ENCODE data around the gene TSPAN16. TPM values are rescaled to one million over a fixed set of nuclear protein-coding genes. Genes with fewer than 3 reads are reported as not detected.
"Not testable (repeated sequence)": the region's sequence is repeated elsewhere in the genome, so short reads cannot be mapped to it uniquely, and the experiment has no call there.

TSPAN16 gene
- total RNA-seq, 4 donors from 2014 or later, result not detected

DNA sequence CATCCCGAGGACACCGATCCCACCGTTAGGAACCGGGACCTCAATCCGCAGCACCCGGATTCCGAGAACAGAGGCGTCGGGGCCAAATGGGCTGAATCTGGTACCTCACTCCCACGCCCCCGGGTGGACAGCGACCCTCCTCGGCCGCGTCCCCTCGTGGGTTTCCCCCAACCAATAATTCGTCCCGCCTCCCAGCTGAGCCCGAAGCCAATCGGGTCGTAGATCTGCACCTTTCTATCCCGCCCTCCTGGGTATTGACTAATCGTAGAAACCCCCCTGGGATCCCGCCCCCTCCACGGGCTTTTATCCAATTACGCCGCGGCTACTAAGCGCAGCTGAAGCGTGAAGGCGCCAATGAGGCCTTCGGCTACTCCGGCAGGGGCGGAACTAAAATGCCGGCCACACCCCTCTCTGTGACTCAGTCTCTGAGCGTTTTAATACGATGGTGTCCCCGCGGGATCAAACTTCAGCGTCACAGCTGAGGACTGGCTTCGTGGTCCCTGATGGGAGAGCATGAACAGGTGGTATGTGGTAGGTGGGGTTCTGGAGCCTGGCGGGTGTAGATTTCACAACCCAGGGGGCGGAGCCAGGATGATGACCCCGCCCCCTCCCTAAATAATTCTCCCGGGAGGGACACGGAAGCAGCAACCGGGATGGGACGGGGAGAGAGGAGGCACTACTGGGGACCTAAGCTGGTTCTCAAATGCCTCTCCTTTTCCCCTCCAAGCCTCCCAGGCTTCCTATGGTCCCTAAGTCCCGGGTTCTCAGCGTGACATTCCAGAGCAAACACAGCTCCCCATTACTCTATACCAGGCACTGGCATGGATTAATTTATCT lies 50.4 kb downstream of the TSPAN16 start, which contains the start of the genes CCDC159 and TMEM205:
Gene CCDC159 (plus strand): TSS at position 416 of the 837 bp plus-strand sequence. CDS start 88 bp downstream, at position 504.
Gene TMEM205 (minus strand): TSS at position 165 of the 837 bp plus-strand sequence. CDS start 649 bp downstream, outside the sequence.
- peak; percentile 97 for ATAC-seq
- Histone ChIP-seq H3K27ac (peak within 1 kb of the TSS; percentile 83 to 96 (median 90)), H3K36me3 (peaks cover 0 to 32% of the 10 kb centered on the region in 2 donors), H3K9me3 (peaks cover 0 to 8% (median 0%) of the 10 kb centered on the region in 3 donors), H3K4me3 (peak within 1 kb of the TSS; percentile 74), H3K27me3 (no peaks in the 10 kb centered on the region), H3K4me1 (peaks cover 0 to 45% (median 21%) of the 10 kb centered on the region in 3 donors)
- 0 to 3% methylated on average over 6 to 11 of the region's 50 CpGs for WGBS, 2 donors (ENCODE audit: low coverage in 1 of 2)
- TF ChIP-seq POLR2A (IDR thresholded peaks at IDR 0.05), result peak; percentile 47 to 75
- peak; percentile 86 for TF ChIP-seq POLR2AphosphoS5 (IDR thresholded peaks at IDR 0.05)
- TF ChIP-seq, protein P1, sequence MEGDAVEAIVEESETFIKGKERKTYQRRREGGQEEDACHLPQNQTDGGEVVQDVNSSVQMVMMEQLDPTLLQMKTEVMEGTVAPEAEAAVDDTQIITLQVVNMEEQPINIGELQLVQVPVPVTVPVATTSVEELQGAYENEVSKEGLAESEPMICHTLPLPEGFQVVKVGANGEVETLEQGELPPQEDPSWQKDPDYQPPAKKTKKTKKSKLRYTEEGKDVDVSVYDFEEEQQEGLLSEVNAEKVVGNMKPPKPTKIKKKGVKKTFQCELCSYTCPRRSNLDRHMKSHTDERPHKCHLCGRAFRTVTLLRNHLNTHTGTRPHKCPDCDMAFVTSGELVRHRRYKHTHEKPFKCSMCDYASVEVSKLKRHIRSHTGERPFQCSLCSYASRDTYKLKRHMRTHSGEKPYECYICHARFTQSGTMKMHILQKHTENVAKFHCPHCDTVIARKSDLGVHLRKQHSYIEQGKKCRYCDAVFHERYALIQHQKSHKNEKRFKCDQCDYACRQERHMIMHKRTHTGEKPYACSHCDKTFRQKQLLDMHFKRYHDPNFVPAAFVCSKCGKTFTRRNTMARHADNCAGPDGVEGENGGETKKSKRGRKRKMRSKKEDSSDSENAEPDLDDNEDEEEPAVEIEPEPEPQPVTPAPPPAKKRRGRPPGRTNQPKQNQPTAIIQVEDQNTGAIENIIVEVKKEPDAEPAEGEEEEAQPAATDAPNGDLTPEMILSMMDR (IDR thresholded peaks at IDR 0.05), result no peak

DNA sequence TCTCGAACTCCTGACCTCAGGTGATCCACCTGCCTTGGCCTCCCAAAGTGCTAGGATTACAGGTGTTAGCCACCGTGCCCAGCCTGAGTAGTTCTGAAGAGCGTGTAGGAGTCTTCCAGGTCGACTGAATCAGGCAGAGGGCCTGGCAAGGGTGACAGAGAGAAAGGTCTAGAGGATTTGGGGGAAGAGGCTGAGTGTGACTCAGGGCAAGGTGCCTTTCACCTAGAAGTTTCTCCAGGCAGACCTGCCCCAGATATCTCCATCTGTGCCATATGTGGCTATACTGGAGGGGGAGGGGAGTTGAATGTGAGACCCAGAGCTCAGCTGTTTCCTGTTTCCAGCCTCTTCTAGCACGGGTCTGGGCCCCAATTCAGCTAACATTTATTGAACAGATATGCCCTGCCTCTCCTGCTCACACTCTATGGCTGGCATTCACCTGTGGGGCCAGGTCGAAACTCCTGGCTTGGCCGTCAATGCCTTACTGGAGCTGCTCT lies 51.6 kb downstream of the TSPAN16 start:
- peaks cover 0 to 44% (median 21%) of the 10 kb centered on the region in 3 donors for H3K4me1 ChIP-seq
- ATAC-seq, result no peak
- H3K27ac ChIP-seq, result peak overlapping the region in 3 of 4 donors; percentile 83 to 96 (median 92)
- no peaks in the 10 kb centered on the region for H3K27me3 ChIP-seq
- H3K36me3 ChIP-seq, result peaks cover 0 to 19% of the 10 kb centered on the region in 2 donors
- H3K9me3 ChIP-seq, result peaks cover 0 to 8% (median 0%) of the 10 kb centered on the region in 3 donors
- TF ChIP-seq, protein P1 (IDR thresholded peaks at IDR 0.05), result no peak
- TF ChIP-seq POLR2A (IDR thresholded peaks at IDR 0.05), result no peak
- TF ChIP-seq EP300 (IDR thresholded peaks at IDR 0.05), result no peak
- no peak for TF ChIP-seq POLR2AphosphoS5 (IDR thresholded peaks at IDR 0.05)
- no peak overlapping the region for H3K4me3 ChIP-seq
- 33 to 100% methylated on average over 1 of the region's 7 CpGs for WGBS, 2 donors (ENCODE audit: low coverage in 1 of 2)

DNA sequence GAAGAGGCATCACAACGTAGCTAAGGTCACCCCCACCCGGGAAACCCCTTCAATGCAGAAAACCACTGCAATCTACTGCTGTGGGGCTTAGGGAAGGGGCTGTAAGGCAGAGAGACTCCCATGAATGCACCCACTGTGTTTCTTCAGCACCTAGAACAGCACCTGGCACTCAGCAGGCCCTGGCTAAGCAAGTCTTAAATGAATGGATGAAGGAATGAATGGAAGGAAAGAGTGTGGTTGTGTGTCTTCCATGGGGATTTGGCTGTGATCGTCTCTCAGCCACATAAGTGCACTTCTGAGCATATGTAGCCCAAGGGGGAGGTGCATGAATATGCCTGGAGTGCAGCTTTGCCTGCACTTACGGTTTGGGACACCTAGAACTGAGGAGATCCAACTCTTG lies 53.2 kb downstream of the TSPAN16 start:
- no peak for ATAC-seq
- Histone ChIP-seq H3K9me3 (peaks cover 0 to 8% (median 0%) of the 10 kb centered on the region in 3 donors), H3K36me3 (peaks cover 0 to 9% of the 10 kb centered on the region in 2 donors), H3K27me3 (no peaks in the 10 kb centered on the region), H3K27ac (no peak overlapping the region), H3K4me3 (no peak overlapping the region), H3K4me1 (peaks cover 0 to 28% (median 17%) of the 10 kb centered on the region in 3 donors)
- TF ChIP-seq POLR2A (IDR thresholded peaks at IDR 0.05), result no peak
- TF ChIP-seq EP300 (IDR thresholded peaks at IDR 0.05), result no peak
- TF ChIP-seq, protein P1 (IDR thresholded peaks at IDR 0.05), result no peak
- no peak for TF ChIP-seq POLR2AphosphoS5 (IDR thresholded peaks at IDR 0.05)
- WGBS, 2 donors (ENCODE audit: low coverage in 1 of 2), result 60% methylated on average over 1 of the region's 4 CpGs; no CpG with 5 or more reads in 1 of the 2 donors

DNA sequence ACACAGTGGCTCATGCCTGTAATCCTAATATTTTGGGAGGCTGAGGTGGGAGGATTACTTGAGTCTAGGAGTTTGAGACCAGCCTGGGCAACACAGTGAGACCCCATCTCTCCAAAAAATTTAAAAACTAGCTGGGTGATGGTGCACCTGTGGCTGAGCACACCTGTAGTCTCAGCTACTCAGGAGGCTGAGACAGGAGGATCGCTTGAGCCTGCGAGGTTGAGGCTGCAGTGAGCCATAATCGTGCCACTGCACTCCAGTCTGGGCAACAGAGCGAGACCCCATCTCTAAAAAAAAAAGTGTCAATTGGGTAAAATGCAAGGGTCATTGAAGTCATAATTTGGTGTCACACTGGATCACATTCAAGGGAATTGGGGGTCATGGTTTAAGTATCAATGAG lies 58.1 kb downstream of the TSPAN16 start:
- 100% methylated on average over 4 of the region's 4 CpGs; no CpG with 5 or more reads in 1 of the 2 donors for WGBS, 2 donors (ENCODE audit: low coverage in 1 of 2)

More for the DNA sequence above, 58.1 kb downstream of the TSPAN16 start:
- ATAC-seq, H3K9me3 ChIP-seq, H3K27ac ChIP-seq, H3K4me3 ChIP-seq, H3K27me3 ChIP-seq: not testable (repeated sequence)
- peaks cover 0 to 31% (median 10%) of the 10 kb centered on the region in 3 donors for H3K4me1 ChIP-seq
- peaks cover 0 to 27% of the 10 kb centered on the region in 2 donors for H3K36me3 ChIP-seq

All from gastroesophageal sphincter (tissue), 4 donors.